Measurements from ENCODE around the gene IFI44.

GRCh38 chr1:78620666-78621065 lies 29.0 kb upstream of the IFI44 start:
- TF ChIP-seq, protein P1, sequence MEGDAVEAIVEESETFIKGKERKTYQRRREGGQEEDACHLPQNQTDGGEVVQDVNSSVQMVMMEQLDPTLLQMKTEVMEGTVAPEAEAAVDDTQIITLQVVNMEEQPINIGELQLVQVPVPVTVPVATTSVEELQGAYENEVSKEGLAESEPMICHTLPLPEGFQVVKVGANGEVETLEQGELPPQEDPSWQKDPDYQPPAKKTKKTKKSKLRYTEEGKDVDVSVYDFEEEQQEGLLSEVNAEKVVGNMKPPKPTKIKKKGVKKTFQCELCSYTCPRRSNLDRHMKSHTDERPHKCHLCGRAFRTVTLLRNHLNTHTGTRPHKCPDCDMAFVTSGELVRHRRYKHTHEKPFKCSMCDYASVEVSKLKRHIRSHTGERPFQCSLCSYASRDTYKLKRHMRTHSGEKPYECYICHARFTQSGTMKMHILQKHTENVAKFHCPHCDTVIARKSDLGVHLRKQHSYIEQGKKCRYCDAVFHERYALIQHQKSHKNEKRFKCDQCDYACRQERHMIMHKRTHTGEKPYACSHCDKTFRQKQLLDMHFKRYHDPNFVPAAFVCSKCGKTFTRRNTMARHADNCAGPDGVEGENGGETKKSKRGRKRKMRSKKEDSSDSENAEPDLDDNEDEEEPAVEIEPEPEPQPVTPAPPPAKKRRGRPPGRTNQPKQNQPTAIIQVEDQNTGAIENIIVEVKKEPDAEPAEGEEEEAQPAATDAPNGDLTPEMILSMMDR (IDR thresholded peaks at IDR 0.05; ENCODE audit: low read length), result no peak
- TF ChIP-seq EZH2 (IDR thresholded peaks at IDR 0.05; ENCODE audit: borderline replicate concordance, low read length), result no peak
